Left lung (tissue), 10 donors: Measurements from ENCODE around the gene PAX5. TPM values are rescaled to one million over a fixed set of nuclear protein-coding genes. Genes with fewer than 3 reads are reported as not detected.

Source experiments
- ATAC-seq: fragments of 200-7000 bp; cut with Tn5 transposase; one replicate; pipeline ENCODE4 v1.9.1; 2020; ENCODE audit warnings: moderate library complexity
- DNase-seq, 4 donors: peaks; one replicate each; pipeline ENCODE4 v3.0.0-alpha.2; 2013 to 2020
- H3K27ac ChIP-seq, 2 donors: fragments of 200-600 bp; sonication (generic) in 1 of 2; one replicate each; pipeline versions ENCODE4 v1.5.0 to v1.8.0; 2020 to 2021
- H3K27me3 ChIP-seq, 2 donors: fragments of 200-600 bp; sonication (generic) in 1 of 2; one replicate each; pipeline versions ENCODE4 v1.5.0 to v1.8.0; 2020 to 2021
- H3K36me3 ChIP-seq, 2 donors: fragments of 200-600 bp; sonication (generic) in 1 of 2; one replicate each; pipeline versions ENCODE4 v1.5.0 to v1.8.0; 2020 to 2021
- H3K4me1 ChIP-seq, 2 donors: fragments of 200-600 bp; one replicate each; pipeline ENCODE4 v1.8.0; 2021
- H3K4me3 ChIP-seq, 2 donors: fragments of 200-600 bp; sonication (generic) in 1 of 2; one replicate each; pipeline versions ENCODE4 v1.5.0 to v1.8.0; 2020 to 2021; ENCODE audit warnings: mild to moderate bottlenecking in 1 of 2
- H3K9me3 ChIP-seq, 2 donors: fragments of 200-600 bp; sonication (generic) in 1 of 2; one replicate each; pipeline versions ENCODE4 v1.5.0 to v1.8.0; 2020 to 2021
- CTCF ChIP-seq, 2 donors: fragments of 200-600 bp; sonication (generic) in 1 of 2; IDR thresholded peaks; one replicate each; pipeline versions ENCODE4 v1.5.0 to v1.8.0; 2021; ENCODE audit warnings: antibody characterized with exemption in 2 of 2
- intact Hi-C, 2 donors: fragments of 100-400 bp; cut with DNase I; formaldehyde crosslinking; loops; one replicate each; pipeline versions ENCODE4 v1.11.2 to v1.14.2; 2022
- polyA plus RNA-seq, 6 donors: library from polyadenylated mRNA; unstranded; fragments of 120-200 nt; gene quantifications; one replicate each; pipeline ENCODE4 v1.2.1, GENCODE V29; 2013; ENCODE audit not compliant: insufficient read length in 6 of 6
- total RNA-seq, 2 donors: library from RNA; stranded (reverse); fragmentation: NEBNext Ultra II Directional; extraction: Animal tissue kit (Norgen Biotek cat#: 25700); gene quantifications; one replicate each; pipeline ENCODE4 v1.2.1, GENCODE V29; 2021
- donor health status: DM: no; HTN: yes; CAD: no.
- donor health status: DM: no; HTN: no; CAD: no.

The PAX5 gene
- total and polyA plus RNA-seq, 8 donors, result 0.03 to 0.65 (median 0.13) TPM

GRCh38 chr9:36897019-36897418, 137.0 kb downstream of the PAX5 start:
- Histone ChIP-seq H3K4me1 (no peaks in the 10 kb centered on the region), H3K9me3 (no peaks in the 10 kb centered on the region), H3K36me3 (no peaks in the 10 kb centered on the region), H3K27me3 (peaks cover 0 to 33% of the 10 kb centered on the region in 2 donors), H3K4me3 (no peak overlapping the region), H3K27ac (no peak overlapping the region)
- no peak for ATAC-seq
- DNase-seq, result no peak
- no peak for TF ChIP-seq CTCF (IDR thresholded peaks at IDR 0.05)
- intact Hi-C loops, result no loop called here

- no peak overlapping the region for H3K4me3 ChIP-seq
- intact Hi-C loops, result no loop called here
- peaks cover 0 to 33% of the 10 kb centered on the region in 2 donors for H3K27me3 ChIP-seq
- no peaks in the 10 kb centered on the region for H3K9me3 ChIP-seq
- H3K27ac ChIP-seq, result no peak overlapping the region
- TF ChIP-seq CTCF (IDR thresholded peaks at IDR 0.05), result no peak
- H3K4me1 ChIP-seq, result no peaks in the 10 kb centered on the region
- ATAC-seq (no peak), DNase-seq (no peak)
- H3K36me3 ChIP-seq, result no peaks in the 10 kb centered on the region
These were observed 137.8 kb downstream of the PAX5 start for GRCh38 chr9:36896296-36896695.

- H3K36me3 ChIP-seq, result no peaks in the 10 kb centered on the region
- H3K4me1 ChIP-seq, result no peaks in the 10 kb centered on the region
- H3K27me3 ChIP-seq, result peaks cover 0 to 33% of the 10 kb centered on the region in 2 donors
- H3K4me3 ChIP-seq, result no peak overlapping the region
- no peak for ATAC-seq
- TF ChIP-seq CTCF (IDR thresholded peaks at IDR 0.05), result no peak
- intact Hi-C loops, result no loop called here
- no peak for DNase-seq
- no peaks in the 10 kb centered on the region for H3K9me3 ChIP-seq
- H3K27ac ChIP-seq, result no peak overlapping the region
These were observed 138.3 kb downstream of the PAX5 start for GRCh38 chr9:36895744-36896260.

- no peaks in the 10 kb centered on the region for H3K9me3 ChIP-seq
- no peak overlapping the region for H3K27ac ChIP-seq
- no peak overlapping the region for H3K4me3 ChIP-seq
- DNase-seq (no peak), ATAC-seq (no peak)
- no peaks in the 10 kb centered on the region for H3K4me1 ChIP-seq
- TF ChIP-seq CTCF (IDR thresholded peaks at IDR 0.05), result no peak
- no peaks in the 10 kb centered on the region for H3K36me3 ChIP-seq
- intact Hi-C loops, result no loop called here
- peaks cover 0 to 30% of the 10 kb centered on the region in 2 donors for H3K27me3 ChIP-seq
These were observed 139.3 kb downstream of the PAX5 start for GRCh38 chr9:36894695-36895310.

GRCh38 chr9:36893911-36894310, 140.2 kb downstream of the PAX5 start:
- intact Hi-C loops, result no loop called here

More at GRCh38 chr9:36893911-36894310, 140.2 kb downstream of the PAX5 start:
- Histone ChIP-seq H3K9me3 (no peaks in the 10 kb centered on the region), H3K4me1 (no peaks in the 10 kb centered on the region), H3K4me3 (no peak overlapping the region), H3K27me3 (peaks cover 0 to 26% of the 10 kb centered on the region in 2 donors), H3K36me3 (no peaks in the 10 kb centered on the region), H3K27ac (no peak overlapping the region)
- no peak for DNase-seq
- TF ChIP-seq CTCF (IDR thresholded peaks at IDR 0.05), result no peak
- ATAC-seq, result no peak
